Suprapubic skin (tissue), 4 donors: Measurements from ENCODE around the gene MEF2C. TPM values are rescaled to one million over a fixed set of nuclear protein-coding genes. Genes with fewer than 3 reads are reported as not detected.

ENCODE experiments used
- DNase-seq, 2 donors: peaks; one replicate each; pipeline ENCODE4 v3.0.0-alpha.2; 2019; ENCODE audit warnings: low spot score in 2 of 2
- H3K27ac ChIP-seq: fragments of 200-600 bp; sonication (generic); one replicate; pipeline ENCODE4 v1.5.1; 2019
- H3K27me3 ChIP-seq: fragments of 200-600 bp; sonication (generic); one replicate; pipeline ENCODE4 v1.5.1; 2019
- H3K36me3 ChIP-seq: fragments of 200-600 bp; sonication (generic); one replicate; pipeline ENCODE4 v1.5.1; 2019
- H3K4me1 ChIP-seq: fragments of 200-600 bp; sonication (generic); one replicate; pipeline ENCODE4 v1.5.1; 2019
- H3K4me3 ChIP-seq: fragments of 200-600 bp; sonication (generic); one replicate; pipeline ENCODE4 v1.5.1; 2019; ENCODE audit warnings: mild to moderate bottlenecking
- H3K9me3 ChIP-seq: fragments of 200-600 bp; sonication (generic); one replicate; pipeline ENCODE4 v1.5.1; 2019
- CTCF ChIP-seq, 2 donors: fragments of 200-600 bp in 1 of 2; fragments of 450-650 bp in 1 of 2; sonication (generic) in 1 of 2; IDR thresholded peaks; one replicate each; pipeline ENCODE4 v1.5.1; 2016 to 2019; ENCODE audit warnings: antibody characterized with exemption in 2 of 2, mild to moderate bottlenecking in 1 of 2, moderate library complexity in 1 of 2
- EP300 ChIP-seq: sonication (generic); formaldehyde crosslinking; IDR thresholded peaks from one replicate; pipeline ENCODE4 v1.6.1; 2017; ENCODE audit warnings: antibody characterized with exemption
- POLR2A ChIP-seq, 2 donors: fragments of 450-650 bp; IDR thresholded peaks; one replicate each; pipeline ENCODE4 v1.6.1; 2017; ENCODE audit warnings: antibody characterized with exemption in 2 of 2, mild to moderate bottlenecking in 2 of 2, moderate library complexity in 2 of 2
- POLR2AphosphoS5 ChIP-seq, 3 donors: sonication (generic); formaldehyde crosslinking; IDR thresholded peaks; one replicate each; pipeline ENCODE4 v1.6.1; 2017; ENCODE audit warnings: antibody characterized with exemption in 3 of 3
- WGBS: methylation state at CpG from one replicate; pipeline ENCODE4 v1.1.5; 2018; 5-methylcytosine and 5-hydroxymethylcytosine counted together
- total RNA-seq, 4 donors: library from RNA; depleted of rRNA; stranded (reverse); fragments of >200 nt; gene quantifications; one replicate each; pipeline ENCODE4 v1.1.0, GENCODE V29; 2016

Gene MEF2C
- total RNA-seq, 4 donors from 2014 or later = 5.9 to 15.9 (median 10.1) TPM

- H3K36me3 ChIP-seq = no peaks in the 10 kb centered on the region
- no peaks in the 10 kb centered on the region for H3K9me3 ChIP-seq
- no peak for TF ChIP-seq POLR2AphosphoS5 (IDR thresholded peaks at IDR 0.05)
- no peak for TF ChIP-seq POLR2A (IDR thresholded peaks at IDR 0.05)
- TF ChIP-seq CTCF (IDR thresholded peaks at IDR 0.05) = no peak
- TF ChIP-seq EP300 = no peak
- peak in 1 of 2 donors; percentile 62 for DNase-seq
- H3K4me3 ChIP-seq = no peak overlapping the region
- H3K4me1 ChIP-seq = no peaks in the 10 kb centered on the region
- H3K27me3 ChIP-seq = no peaks in the 10 kb centered on the region
- WGBS = 58% methylated on average over 5 of the region's 5 CpGs
- H3K27ac ChIP-seq = peak overlapping the region; percentile 36
These were observed 150.8 kb downstream of the MEF2C start for GRCh38 chr5:88732181-88732633.

DNA sequence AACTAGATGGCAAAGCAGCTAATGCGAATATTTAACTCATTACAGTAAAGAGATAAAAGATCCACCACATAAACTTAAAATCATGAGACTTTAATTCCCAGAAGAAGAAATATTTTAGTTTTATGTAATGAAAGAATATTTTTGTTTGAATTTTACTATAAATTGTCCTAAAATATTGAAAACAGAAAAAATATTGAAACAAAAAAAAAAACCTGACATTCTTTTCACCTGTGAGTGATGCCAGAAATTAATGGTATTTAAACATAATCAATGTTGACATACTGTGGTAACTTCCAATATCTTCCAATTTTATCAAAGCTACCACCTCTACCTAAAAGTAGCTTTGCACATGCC lies 153.2 kb downstream of the MEF2C start:
- Histone ChIP-seq H3K36me3 (peaks cover 4% of the 10 kb centered on the region), H3K9me3 (no peaks in the 10 kb centered on the region), H3K4me1 (no peaks in the 10 kb centered on the region), H3K27me3 (no peaks in the 10 kb centered on the region), H3K27ac (no peak overlapping the region), H3K4me3 (no peak overlapping the region)
- 3% methylated on average over 1 of the region's 1 CpG for WGBS
- DNase-seq = no peak
- TF ChIP-seq CTCF (IDR thresholded peaks at IDR 0.05) (no peak), EP300 (no peak), POLR2A (IDR thresholded peaks at IDR 0.05) (no peak), POLR2AphosphoS5 (IDR thresholded peaks at IDR 0.05) (no peak)

GRCh38 chr5:88729084-88729828 lies 153.7 kb downstream of the MEF2C start:
- TF ChIP-seq CTCF (IDR thresholded peaks at IDR 0.05) (peak; percentile 60 to 71), EP300 (no peak), POLR2AphosphoS5 (IDR thresholded peaks at IDR 0.05) (no peak), POLR2A (IDR thresholded peaks at IDR 0.05) (no peak)

GRCh38 chr5:88727705-88728313 lies 155.2 kb downstream of the MEF2C start:
- Histone ChIP-seq H3K36me3 (peaks cover 5% of the 10 kb centered on the region), H3K4me1 (no peaks in the 10 kb centered on the region), H3K4me3 (no peak overlapping the region), H3K9me3 (no peaks in the 10 kb centered on the region), H3K27me3 (no peaks in the 10 kb centered on the region), H3K27ac (no peak overlapping the region)
- DNase-seq = no peak
- TF ChIP-seq POLR2AphosphoS5 (IDR thresholded peaks at IDR 0.05) (no peak), POLR2A (IDR thresholded peaks at IDR 0.05) (no peak), CTCF (IDR thresholded peaks at IDR 0.05) (peak; percentile 11 to 50)
- 34% methylated on average over 3 of the region's 3 CpGs for WGBS

More at GRCh38 chr5:88729084-88729828, 153.7 kb downstream of the MEF2C start:
- Histone ChIP-seq H3K4me1 (no peaks in the 10 kb centered on the region), H3K27ac (no peak overlapping the region), H3K36me3 (peaks cover 4% of the 10 kb centered on the region), H3K4me3 (no peak overlapping the region), H3K27me3 (no peaks in the 10 kb centered on the region), H3K9me3 (no peaks in the 10 kb centered on the region)
- peak in 1 of 2 donors; percentile 68 for DNase-seq
- WGBS = 71% methylated on average over 5 of the region's 5 CpGs

- 76% methylated on average over 3 of the region's 3 CpGs for WGBS
- no peak for DNase-seq
- H3K36me3 ChIP-seq = peaks cover 13% of the 10 kb centered on the region
These were observed 157.5 kb downstream of the MEF2C start for GRCh38 chr5:88725454-88725853.

More at GRCh38 chr5:88725454-88725853, 157.5 kb downstream of the MEF2C start:
- Histone ChIP-seq H3K4me1 (no peaks in the 10 kb centered on the region), H3K27ac (no peak overlapping the region), H3K9me3 (no peaks in the 10 kb centered on the region), H3K4me3 (no peak overlapping the region), H3K27me3 (no peaks in the 10 kb centered on the region)
- TF ChIP-seq POLR2A (IDR thresholded peaks at IDR 0.05) (no peak), CTCF (IDR thresholded peaks at IDR 0.05) (no peak), EP300 (no peak), POLR2AphosphoS5 (IDR thresholded peaks at IDR 0.05) (no peak)
